ENCODE measurements around the gene ABCF1. TPM values are rescaled to one million over a fixed set of nuclear protein-coding genes. Genes with fewer than 3 reads are reported as not detected.

Gene ABCF1
- total and polyA plus RNA-seq, 9 of the 15 experiments (the other 6 are each of a cell fraction or from before 2014, with no cell fraction given): 41.6 to 193 (median 102) TPM

- TF ChIP-seq NR2C2 (CRISPR knock-in tag; IDR thresholded peaks at IDR 0.05): no peak
- no peak; the same call in 1 of the 2 replicates for TF ChIP-seq NR2C2 (tag; IDR thresholded peaks at IDR 0.05)
- peak; percentile 94 for TF ChIP-seq ZBTB9 (CRISPR knock-in tag; IDR thresholded peaks at IDR 0.05)
- TF ChIP-seq STAT5A (IDR thresholded peaks at IDR 0.05; ENCODE audit: borderline replicate concordance, low read length): peak; percentile 59; the same call in 1 of the 2 replicates
- peak; percentile 99 for TF ChIP-seq POLR2H (tag; IDR thresholded peaks at IDR 0.05; ENCODE audit: low read depth)
- peak; percentile 78; the same call in 1 of the 2 replicates for TF ChIP-seq TCF15 (CRISPR knock-in tag; IDR thresholded peaks at IDR 0.05)
- TF ChIP-seq HSF4 (CRISPR knock-in tag; IDR thresholded peaks at IDR 0.05; ENCODE audit: borderline replicate concordance): no peak
- 0 out of 2 replicates have a peak, but pooled peaks have one; percentile 21 for TF ChIP-seq ZNF133 (CRISPR knock-in tag; IDR thresholded peaks at IDR 0.05)
- TF ChIP-seq ZNF511 (CRISPR knock-in tag; IDR thresholded peaks at IDR 0.05): no peak; the same call in 1 of the 2 replicates
- peak in 1 of 2 experiments; percentile 21; a peak in 1 of 4 replicates for TF ChIP-seq SIX5 (IDR thresholded peaks at IDR 0.05; ENCODE audit: borderline replicate concordance in 1 of 2, insufficient read depth in 1 of 2, low read depth in 1 of 2, low read length in 2 of 2)
- peak; percentile 85 for TF ChIP-seq ESRRB (CRISPR knock-in tag; IDR thresholded peaks at IDR 0.05; ENCODE audit: borderline replicate concordance)
- TF ChIP-seq CCNT2 (IDR thresholded peaks at IDR 0.05; ENCODE audit: borderline replicate concordance, extremely low read depth, insufficient read length, low read depth, low read length): peak; percentile 71
- no peak for TF ChIP-seq MCM3 (IDR thresholded peaks at IDR 0.05)
- peak; percentile 97 for TF ChIP-seq SNRNP70 (optimal IDR thresholded peaks at IDR 0.05; ENCODE audit: low read depth, low read length)
- TF ChIP-seq SIN3B (IDR thresholded peaks at IDR 0.05; ENCODE audit: low read depth): peak; percentile 68
- TF ChIP-seq ATF2 (CRISPR knock-in tag; IDR thresholded peaks at IDR 0.05): no peak
- TF ChIP-seq RBBP5 (IDR thresholded peaks at IDR 0.05; ENCODE audit: borderline replicate concordance, insufficient read depth, low read length, poor library complexity, severe bottlenecking): peak; percentile 63
- TF ChIP-seq NELFE (IDR thresholded peaks at IDR 0.05; ENCODE audit: insufficient read depth, insufficient read length): peak; percentile 96
- TF ChIP-seq CBX2 (IDR thresholded peaks at IDR 0.05; ENCODE audit: insufficient read depth, low read length, poor library complexity, severe bottlenecking): no peak
These were observed 45.7 kb downstream of the ABCF1 start, which contains the start of gene PPP1R10 (continued) for GRCh38 chr6:30616811-30617564.

Data from K562 (cell line).